GM19043 (cell line): ENCODE data around the gene PCYT2.

Experiments
- ATAC-seq: cut with Tn5 transposase; IDR thresholded peaks from one replicate; pipeline ENCODE4 v1.9.1; 2021; ENCODE audit warnings: low read depth; ENCODE audit not compliant: unreplicated experiment

Gene PCYT2

GRCh38 chr17:81877569-81877968, 33.6 kb downstream of the PCYT2 start:
- ATAC-seq: no peak

- no peak for ATAC-seq
Observed at GRCh38 chr17:81871387-81872230, 39.6 kb downstream of the PCYT2 start.

GRCh38 chr17:81870981-81871386, 40.2 kb downstream of the PCYT2 start, which contains the start of gene ARHGDIA:
Gene ARHGDIA (minus strand): TSS chr17:81871337. CDS start chr17:81869930, 1,407 bp downstream.
- no peak for ATAC-seq

GRCh38 chr17:81870131-81870980, 40.8 kb downstream of the PCYT2 start:
- ATAC-seq: no peak

- no peak for ATAC-seq
Observed at GRCh38 chr17:81869221-81870130, 41.7 kb downstream of the PCYT2 start.

- ATAC-seq: no peak
Observed at GRCh38 chr17:81868674-81869220, 42.5 kb downstream of the PCYT2 start.

GRCh38 chr17:81867991-81868673, 43.1 kb downstream of the PCYT2 start:
- no peak for ATAC-seq

GRCh38 chr17:81867170-81867990, 43.8 kb downstream of the PCYT2 start:
- no peak for ATAC-seq

- no peak for ATAC-seq
Observed at GRCh38 chr17:81866440-81867169, 44.6 kb downstream of the PCYT2 start.

- no peak for ATAC-seq
Observed at GRCh38 chr17:81865733-81866439, 45.3 kb downstream of the PCYT2 start.

GRCh38 chr17:81865358-81865732, 45.9 kb downstream of the PCYT2 start:
- ATAC-seq: no peak

GRCh38 chr17:81863833-81864768, 47.1 kb downstream of the PCYT2 start:
- ATAC-seq: no peak

GRCh38 chr17:81863123-81863675, 48.0 kb downstream of the PCYT2 start:
- no peak for ATAC-seq

GRCh38 chr17:81860756-81861568, 50.2 kb downstream of the PCYT2 start:
- peak; percentile 86 for ATAC-seq
